HEK293 (cell line): Measurements from ENCODE around the gene LTV1.

Source experiments
- CTCF ChIA-PET: fragments of 350-600 bp; formaldehyde crosslinking; extraction: SDS; loops from one replicate; lab custom pipeline; 2021; ENCODE audit warnings: antibody characterized with exemption; lab: Yijun Ruan, JAX
- POLR2A ChIA-PET: fragments of 300-600 bp; formaldehyde crosslinking; extraction: SDS; loops from one replicate; lab custom pipeline; 2020; ENCODE audit warnings: antibody characterized with exemption, inconsistent platforms; lab: Yijun Ruan, JAX
- H3K27ac ChIP-seq: fragments of 200-500 bp; sonication (Bioruptor generic); 2 replicates; pipeline ENCODE4 v1.5.1; 2014; ENCODE audit warnings: low read depth, low read length, control low read depth, inconsistent platforms; ENCODE audit errors: extremely low read depth
- H3K36me3 ChIP-seq, 2 experiments: fragments of 200-500 bp in 1 of 2; sonication (Bioruptor generic) in 1 of 2; 1 replicate in 1 of 2; 2 replicates in 1 of 2; pipeline ENCODE4 v1.5.1; 2014 to 2017; ENCODE audit warnings: inconsistent platforms in 2 of 2, low read length in 2 of 2; ENCODE audit not compliant: control insufficient read depth in 2 of 2, insufficient read depth in 1 of 2
- H3K4me1 ChIP-seq: fragments of 200-500 bp; sonication (Bioruptor generic); 2 replicates; pipeline ENCODE4 v1.5.1; 2014; ENCODE audit warnings: mild to moderate bottlenecking, low read length, inconsistent platforms; ENCODE audit not compliant: control insufficient read depth, insufficient read depth
- H3K4me3 ChIP-seq: 2 replicates; pipeline ENCODE4 v1.5.1; 2011; ENCODE audit warnings: low read depth, mild to moderate bottlenecking, control low read depth, low read length, moderate library complexity
- H3K9me3 ChIP-seq: fragments of 200-500 bp; sonication (Bioruptor generic); 2 replicates; pipeline ENCODE4 v1.5.1; 2014; ENCODE audit warnings: low read depth, low read length, inconsistent platforms; ENCODE audit not compliant: control insufficient read depth, insufficient read depth
- PRDM6 ChIP-seq: fragments of 450-650 bp; formaldehyde crosslinking; IDR thresholded peaks from 2 replicates; pipeline ENCODE4 v1.5.1; 2017; ENCODE audit warnings: missing biosample characterization, missing genetic modification characterization
- SCRT1 ChIP-seq: fragments of 450-650 bp; formaldehyde crosslinking; IDR thresholded peaks from 2 replicates; pipeline ENCODE4 v1.5.1; 2016; ENCODE audit warnings: missing biosample characterization, missing genetic modification characterization, borderline replicate concordance
- SETDB1 ChIP-seq: IDR thresholded peaks from one replicate; pipeline ENCODE4 v1.6.1; 2017; ENCODE audit warnings: mild to moderate bottlenecking, low read length, moderate library complexity, mixed read lengths; ENCODE audit not compliant: insufficient read length
- ZBTB17 ChIP-seq: fragments of 450-650 bp; formaldehyde crosslinking; IDR thresholded peaks from 2 replicates; pipeline ENCODE4 v1.5.1; 2016; ENCODE audit warnings: missing biosample characterization, missing genetic modification characterization
- ZFP69B ChIP-seq: fragments of 450-650 bp; formaldehyde crosslinking; IDR thresholded peaks from 2 replicates; pipeline ENCODE4 v1.5.1; 2016; ENCODE audit warnings: missing biosample characterization, missing genetic modification characterization
- ZNF155 ChIP-seq: fragments of 450-650 bp; formaldehyde crosslinking; IDR thresholded peaks from 2 replicates; pipeline ENCODE4 v1.5.1; 2016; ENCODE audit warnings: missing biosample characterization, missing genetic modification characterization
- ZNF18 ChIP-seq: fragments of 450-650 bp; formaldehyde crosslinking; IDR thresholded peaks from 2 replicates; pipeline ENCODE4 v1.5.1; 2016; ENCODE audit warnings: missing biosample characterization, missing genetic modification characterization
- ZNF274 ChIP-seq, 2 experiments: fragments of 200-500 bp in 1 of 2; fragments of 450-650 bp in 1 of 2; sonication (Bioruptor generic) in 1 of 2; formaldehyde crosslinking in 1 of 2; IDR thresholded peaks; 2 replicates each; pipeline versions ENCODE4 v1.5.1 to v1.6.1; 2014 to 2016; ENCODE audit warnings: borderline replicate concordance in 1 of 2, inconsistent platforms in 1 of 2, low read length in 1 of 2, missing biosample characterization in 1 of 2, missing genetic modification characterization in 1 of 2
- ZNF280C ChIP-seq: fragments of 450-650 bp; formaldehyde crosslinking; IDR thresholded peaks from 2 replicates; pipeline ENCODE4 v1.5.1; 2016; ENCODE audit warnings: missing biosample characterization, missing genetic modification characterization
- ZNF394 ChIP-seq: fragments of 450-650 bp; formaldehyde crosslinking; IDR thresholded peaks from 2 replicates; pipeline ENCODE4 v1.5.1; 2016; ENCODE audit warnings: missing biosample characterization, missing genetic modification characterization, mild to moderate bottlenecking, moderate library complexity, borderline replicate concordance
- ZNF398 ChIP-seq: fragments of 450-650 bp; formaldehyde crosslinking; IDR thresholded peaks from 2 replicates; pipeline ENCODE4 v1.5.1; 2017; ENCODE audit warnings: missing biosample characterization, missing genetic modification characterization
- ZNF423 ChIP-seq: fragments of 450-650 bp; formaldehyde crosslinking; IDR thresholded peaks from 2 replicates; pipeline ENCODE4 v1.5.1; 2016; ENCODE audit warnings: missing biosample characterization, missing genetic modification characterization
- ZNF518A ChIP-seq: fragments of 450-650 bp; formaldehyde crosslinking; conservative IDR thresholded peaks from 2 replicates; pipeline ENCODE4 v1.5.1; 2016; ENCODE audit warnings: low read depth, missing biosample characterization, missing genetic modification characterization
- ZNF747 ChIP-seq: fragments of 450-650 bp; formaldehyde crosslinking; IDR thresholded peaks from 2 replicates; pipeline ENCODE4 v1.5.1; 2016; ENCODE audit warnings: missing biosample characterization, missing genetic modification characterization
- ZNF768 ChIP-seq: fragments of 450-650 bp; formaldehyde crosslinking; IDR thresholded peaks from 2 replicates; pipeline ENCODE4 v1.5.1; 2018; ENCODE audit warnings: missing biosample characterization, mild to moderate bottlenecking, missing genetic modification characterization
- ZNF792 ChIP-seq: fragments of 450-650 bp; formaldehyde crosslinking; IDR thresholded peaks from 2 replicates; pipeline ENCODE4 v1.5.1; 2016; ENCODE audit warnings: missing biosample characterization, missing genetic modification characterization
- ZSCAN16 ChIP-seq: fragments of 450-650 bp; formaldehyde crosslinking; IDR thresholded peaks from 2 replicates; pipeline ENCODE4 v1.5.1; 2016; ENCODE audit warnings: missing biosample characterization, missing genetic modification characterization
- ZSCAN4 ChIP-seq: fragments of 450-650 bp; formaldehyde crosslinking; IDR thresholded peaks from 2 replicates; pipeline ENCODE4 v1.5.1; 2017; ENCODE audit warnings: missing biosample characterization, missing genetic modification characterization
- ZSCAN5A ChIP-seq: fragments of 450-650 bp; formaldehyde crosslinking; IDR thresholded peaks from 2 replicates; pipeline ENCODE4 v1.5.1; 2016; ENCODE audit warnings: missing biosample characterization, missing genetic modification characterization

The LTV1 gene

GRCh38 chr6:143872201-143872600 lies 29.1 kb downstream of the LTV1 start:
- Histone ChIP-seq H3K27ac (no peak overlapping the region), H3K9me3 (no peaks in the 10 kb centered on the region), H3K4me3 (no peak overlapping the region), H3K36me3 (no peaks in the 10 kb centered on the region), H3K4me1 (no peaks in the 10 kb centered on the region)
- ChIA-PET CTCF (interaction anchor here (0.7 kb wide), 1 partner anchor 182 kb away, joined by 3 read pairs; no protein-coding TSS in a partner anchor), POLR2A (no interaction called here)
- TF ChIP-seq ZNF398 (tag by site-specific recombination) (no peak), ZNF18 (tag by site-specific recombination) (no peak), ZSCAN5A (tag by site-specific recombination) (no peak), ZNF394 (tag by site-specific recombination) (no peak), ZNF768 (no peak), PRDM6 (no peak), ZSCAN16 (tag by site-specific recombination) (no peak), ZNF274 (IDR thresholded peaks at IDR 0.05; ENCODE audit: low read length) (no peak), ZNF274 (tag by site-specific recombination; IDR thresholded peaks at IDR 0.05; ENCODE audit: borderline replicate concordance) (no peak), SETDB1 (no peak), ZFP69B (tag by site-specific recombination) (no peak), ZNF792 (tag by site-specific recombination) (no peak), ZBTB17 (tag by site-specific recombination) (no peak), ZNF280C (tag by site-specific recombination) (no peak), ZNF155 (tag by site-specific recombination) (no peak), ZNF518A (tag by site-specific recombination) (no peak), ZSCAN4 (tag by site-specific recombination) (no peak), SCRT1 (no peak), ZNF423 (no peak), ZNF747 (no peak)
